HG02973 (cell line): ENCODE results near the gene ADAMTSL1.

Experiments used
- ATAC-seq: cut with Tn5 transposase; IDR thresholded peaks from one replicate; pipeline ENCODE4 v1.9.1; 2021; ENCODE audit warnings: moderate library complexity; ENCODE audit not compliant: unreplicated experiment

ADAMTSL1 gene

GRCh38 chr9:18721267-18721994, 247.5 kb downstream of the ADAMTSL1 start:
- ATAC-seq, result no peak

- no peak for ATAC-seq
These were observed 248.0 kb downstream of the ADAMTSL1 start for GRCh38 chr9:18721995-18722310.

- no peak for ATAC-seq
These were observed 248.9 kb downstream of the ADAMTSL1 start for GRCh38 chr9:18722882-18723281.

GRCh38 chr9:18723366-18723765, 249.4 kb downstream of the ADAMTSL1 start:
- ATAC-seq, result no peak

GRCh38 chr9:18726546-18726945, 252.6 kb downstream of the ADAMTSL1 start:
- no peak for ATAC-seq

GRCh38 chr9:18727904-18728303, 254.0 kb downstream of the ADAMTSL1 start:
- no peak for ATAC-seq

- no peak for ATAC-seq
These were observed 254.7 kb downstream of the ADAMTSL1 start for GRCh38 chr9:18728642-18729041.

GRCh38 chr9:18730241-18730640, 256.3 kb downstream of the ADAMTSL1 start:
- ATAC-seq, result no peak

- no peak for ATAC-seq
These were observed 265.2 kb downstream of the ADAMTSL1 start for GRCh38 chr9:18739127-18739526.

- no peak for ATAC-seq
These were observed 265.8 kb downstream of the ADAMTSL1 start for GRCh38 chr9:18739641-18740318.

GRCh38 chr9:18741359-18741758, 267.4 kb downstream of the ADAMTSL1 start:
- ATAC-seq, result no peak

GRCh38 chr9:18741945-18742344, 268.0 kb downstream of the ADAMTSL1 start:
- ATAC-seq, result no peak

GRCh38 chr9:18743421-18743820, 269.5 kb downstream of the ADAMTSL1 start:
- ATAC-seq, result no peak

- ATAC-seq, result no peak
These were observed 270.0 kb downstream of the ADAMTSL1 start for GRCh38 chr9:18743971-18744370.

- no peak for ATAC-seq
These were observed 271.8 kb downstream of the ADAMTSL1 start for GRCh38 chr9:18745710-18746109.

GRCh38 chr9:18746631-18747030, 272.7 kb downstream of the ADAMTSL1 start:
- no peak for ATAC-seq

GRCh38 chr9:18747595-18747994, 273.6 kb downstream of the ADAMTSL1 start:
- no peak for ATAC-seq

GRCh38 chr9:18748251-18748701, 274.3 kb downstream of the ADAMTSL1 start:
- ATAC-seq, result no peak

- no peak for ATAC-seq
These were observed 275.8 kb downstream of the ADAMTSL1 start for GRCh38 chr9:18749711-18750110.

GRCh38 chr9:18753904-18754303, 280.0 kb downstream of the ADAMTSL1 start:
- ATAC-seq, result no peak

GRCh38 chr9:18754537-18754936, 280.6 kb downstream of the ADAMTSL1 start:
- ATAC-seq, result no peak

GRCh38 chr9:18755263-18755662, 281.3 kb downstream of the ADAMTSL1 start:
- ATAC-seq, result no peak

GRCh38 chr9:18756712-18757125, 282.8 kb downstream of the ADAMTSL1 start:
- ATAC-seq, result no peak
